Activated CD8-positive, alpha-beta memory T cell treated with anti-CD3 and anti-CD28 coated beads, Interleukin-2, amount 50 U/mL, for 24 hours (primary cell): Measurements from ENCODE around the gene SYF2.

Source experiments
- DNase-seq: peaks from one replicate; pipeline ENCODE4 v3.0.0-alpha.2; 2020; ENCODE audit errors: extremely low read depth

The SYF2 gene

GRCh38 chr1:25184001-25184762 lies 48.1 kb downstream of the SYF2 start:
- no peak for DNase-seq

DNA sequence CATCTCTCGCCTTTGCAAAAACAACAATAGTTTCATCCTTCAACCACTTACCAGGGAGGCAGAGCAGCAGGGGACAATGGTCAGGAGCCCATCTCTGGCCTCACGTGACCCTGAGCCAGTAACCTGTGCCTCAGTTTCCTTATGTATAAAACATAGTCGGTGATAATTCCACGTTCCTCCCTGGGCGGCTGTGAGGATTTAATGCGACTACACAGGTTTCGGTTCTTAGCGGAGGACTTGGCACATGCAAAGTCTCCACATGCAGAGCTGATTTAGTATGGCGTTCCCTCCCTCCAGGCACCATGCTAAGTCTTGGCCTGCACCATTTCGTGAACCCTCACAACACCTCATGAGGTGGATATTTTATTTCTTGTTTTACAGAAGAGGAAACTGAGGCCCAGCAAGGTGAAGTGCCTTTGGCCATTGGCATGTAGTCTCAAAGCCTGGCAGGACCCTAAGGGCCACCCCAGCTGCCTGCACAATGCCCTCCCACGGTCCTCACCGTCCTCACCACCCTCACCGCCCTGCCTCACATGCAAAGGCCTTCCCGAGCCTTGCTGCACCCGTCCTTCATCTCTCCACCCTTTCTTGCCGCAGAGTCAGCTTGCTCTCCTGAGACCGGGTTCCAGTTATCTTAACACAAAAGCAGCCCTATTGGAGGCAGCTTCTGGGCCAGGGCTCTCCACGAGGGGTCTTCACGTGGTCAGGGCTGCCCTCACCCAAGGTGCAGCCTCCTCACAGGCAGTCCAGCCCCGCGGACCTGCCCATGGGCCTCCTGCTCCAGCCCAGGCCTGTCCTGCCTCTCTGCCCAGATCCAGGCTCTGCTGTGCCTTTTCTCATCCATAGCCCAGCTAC lies 48.9 kb downstream of the SYF2 start:
- DNase-seq, result no peak

DNA sequence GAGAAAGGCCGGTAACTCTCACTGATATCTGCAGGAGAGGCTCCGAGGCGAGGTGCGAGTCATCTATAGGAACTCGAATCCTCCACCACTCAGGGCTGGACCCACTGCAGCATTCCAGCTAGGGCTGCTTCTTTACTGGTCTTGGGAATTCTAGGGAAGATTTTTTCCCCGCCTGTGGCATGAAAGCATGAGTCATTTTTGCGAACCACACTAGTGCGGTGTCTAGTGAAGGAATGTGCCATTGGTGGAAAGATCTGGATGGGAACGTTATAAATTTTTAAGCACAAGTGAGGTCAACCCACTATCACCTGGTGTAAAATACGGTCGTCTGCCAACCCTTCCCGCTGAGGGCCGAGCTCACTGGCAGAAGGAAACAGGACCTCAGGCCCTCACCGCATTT lies 49.7 kb downstream of the SYF2 start:
- DNase-seq, result no peak

DNA sequence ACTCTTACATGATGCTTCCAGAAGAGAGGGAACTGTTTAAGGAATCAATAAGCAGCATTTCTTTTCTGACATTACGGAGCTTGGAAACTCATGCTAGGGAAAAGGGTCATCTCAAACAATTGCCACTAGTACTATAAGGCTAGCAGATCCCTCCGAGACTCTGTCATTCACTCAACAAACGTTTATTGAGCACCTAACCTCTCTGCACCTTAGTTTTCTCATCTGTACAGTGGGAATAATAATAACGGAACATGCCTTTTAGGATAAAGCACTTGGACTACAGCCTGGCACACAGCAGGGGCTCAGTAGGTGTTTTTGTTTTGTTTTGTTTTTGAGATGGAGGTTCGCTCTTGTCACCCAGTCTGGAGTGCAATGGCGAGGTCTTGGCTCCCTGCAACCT lies 51.3 kb downstream of the SYF2 start:
- no peak for DNase-seq

DNA sequence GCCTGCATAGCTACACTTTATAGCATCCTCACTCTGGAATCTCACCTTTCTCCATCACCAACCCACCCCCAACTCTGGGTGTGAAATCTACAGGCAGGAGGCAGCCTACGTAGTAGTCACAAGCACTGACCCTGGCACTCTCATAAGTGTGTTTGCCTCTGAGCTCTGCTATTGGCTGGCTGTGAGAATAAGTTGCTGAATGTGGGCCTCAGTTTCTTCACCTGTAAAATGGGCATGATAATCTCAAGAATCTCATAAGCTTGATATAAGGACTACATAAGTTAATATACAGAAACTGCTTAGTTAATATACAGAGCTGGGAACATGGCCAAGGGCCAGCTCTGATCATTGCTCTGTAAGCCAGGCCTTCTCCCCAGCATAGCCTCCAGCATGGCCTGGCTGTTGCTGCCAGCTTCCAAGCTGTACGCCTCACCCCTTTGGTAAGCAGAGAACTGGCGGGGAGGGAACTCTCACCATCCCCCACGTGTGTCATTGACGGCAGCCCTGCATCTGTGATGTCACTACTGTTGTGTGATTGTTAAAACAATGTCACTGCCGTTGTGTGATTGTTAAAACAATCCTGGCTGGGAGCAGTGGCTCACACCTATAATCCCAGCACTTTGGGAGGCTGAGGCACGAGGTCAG lies 53.3 kb downstream of the SYF2 start:
- DNase-seq, result no peak

DNA sequence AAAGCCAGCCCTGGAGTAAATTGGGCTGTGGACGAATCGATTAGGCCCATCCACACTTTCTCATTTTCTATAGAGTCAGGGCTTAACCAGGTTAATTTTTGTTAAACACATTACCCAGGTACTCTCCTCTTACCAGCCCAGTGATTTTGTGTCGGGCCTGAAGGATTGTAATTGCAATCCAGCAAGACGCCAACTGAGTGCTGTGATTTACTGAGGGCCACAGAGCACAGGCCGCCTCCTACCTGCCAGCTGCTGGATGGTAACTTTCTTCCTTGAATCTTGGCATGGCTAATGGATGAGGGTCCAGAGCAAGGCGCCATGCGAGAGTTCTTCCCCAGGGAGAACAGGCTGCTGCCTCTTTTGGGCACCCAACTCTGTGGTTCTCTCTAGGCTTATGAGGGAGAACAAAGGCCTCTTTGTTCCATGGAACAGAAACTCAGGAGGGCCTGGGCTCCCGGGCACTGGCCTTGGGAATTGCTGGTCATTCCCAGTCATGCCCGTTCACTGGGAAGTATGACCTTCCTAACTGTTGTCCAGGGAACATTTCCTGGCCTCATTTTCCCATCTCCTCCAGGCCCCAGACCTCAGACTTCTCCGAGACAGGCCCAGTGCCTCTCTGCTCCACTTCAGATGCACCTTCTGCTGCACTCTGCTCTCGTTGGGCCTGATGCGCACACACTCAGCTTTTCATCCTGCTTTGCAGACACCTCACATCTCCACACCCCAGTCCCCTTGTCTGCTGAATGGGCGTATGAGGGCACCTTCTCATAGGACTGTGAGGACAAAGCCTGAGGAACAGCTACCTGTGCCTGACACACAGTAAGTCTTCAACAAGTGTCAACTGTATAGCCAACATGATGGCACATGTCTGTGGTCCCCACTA lies 57.3 kb downstream of the SYF2 start:
- DNase-seq, result no peak

DNA sequence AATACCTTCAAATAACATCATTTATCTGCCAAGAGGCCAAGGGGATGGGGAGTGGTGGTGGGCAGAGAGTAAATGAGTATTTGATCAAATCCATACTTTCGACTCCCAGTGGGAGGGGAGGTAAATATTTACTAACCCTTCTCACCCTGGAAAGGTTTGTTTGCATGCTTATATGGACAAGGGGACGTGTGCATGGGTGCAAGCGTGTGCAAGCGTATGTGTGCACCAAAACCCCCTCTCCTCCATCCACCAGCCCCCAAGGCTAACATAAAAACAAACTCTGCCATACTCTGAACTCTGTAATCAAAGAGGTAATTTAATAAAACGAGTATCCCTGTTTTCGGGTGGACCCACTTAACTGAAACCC lies 58.0 kb downstream of the SYF2 start:
- no peak for DNase-seq

- no peak for DNase-seq
Measured at GRCh38 chr1:25173809-25174340, 58.4 kb downstream of the SYF2 start.
